DOHH2 (cell line): ENCODE data around the gene CYTH3.

Source experiments
- H3F3A ChIP-seq: fragments of 200-600 bp; sonication (generic), shearing (Covaris generic); 2 replicates; pipeline ENCODE4 v1.6.0; 2016; ENCODE audit warnings: antibody characterized with exemption, mild to moderate bottlenecking; ENCODE audit not compliant: control insufficient read depth, insufficient read depth
- H3K27ac ChIP-seq: fragments of 200-600 bp; sonication (generic); 2 replicates; pipeline ENCODE4 v1.5.1; 2014; ENCODE audit warnings: low read depth, mild to moderate bottlenecking, low read length, moderate library complexity
- H3K27me3 ChIP-seq: fragments of 200-600 bp; sonication (generic); 2 replicates; pipeline ENCODE4 v1.6.1; 2014; ENCODE audit warnings: mild to moderate bottlenecking, low read length, mixed read lengths; ENCODE audit not compliant: control insufficient read depth
- H3K36me3 ChIP-seq: fragments of 200-600 bp; sonication (generic); 2 replicates; pipeline ENCODE4 v1.6.1; 2014; ENCODE audit warnings: mild to moderate bottlenecking, low read length, moderate library complexity, mixed read lengths; ENCODE audit not compliant: control insufficient read depth
- H3K4me1 ChIP-seq: fragments of 200-600 bp; sonication (generic); 2 replicates; pipeline ENCODE4 v1.6.1; 2014; ENCODE audit warnings: mild to moderate bottlenecking, low read length, mixed read lengths; ENCODE audit not compliant: control insufficient read depth
- H3K4me2 ChIP-seq: fragments of 200-600 bp; sonication (generic); 2 replicates; pipeline ENCODE4 v1.6.0; 2014; ENCODE audit warnings: mild to moderate bottlenecking, low read length, moderate library complexity
- H3K4me3 ChIP-seq: fragments of 200-600 bp; sonication (generic); 2 replicates; pipeline ENCODE4 v1.5.1; 2014; ENCODE audit warnings: mild to moderate bottlenecking, low read length, mixed read lengths
- H3K79me2 ChIP-seq: fragments of 200-600 bp; sonication (generic); 2 replicates; pipeline ENCODE4 v1.6.1; 2014; ENCODE audit warnings: mild to moderate bottlenecking, low read length, mixed read lengths; ENCODE audit not compliant: control insufficient read depth
- H3K9me2 ChIP-seq: fragments of 200-600 bp; sonication (generic); replicated peaks from 2 replicates; pipeline ENCODE4 v1.6.1; 2014; ENCODE audit warnings: mild to moderate bottlenecking, low read length, mixed read lengths; ENCODE audit not compliant: control insufficient read depth
- H3K9me3 ChIP-seq: fragments of 200-600 bp; sonication (generic); 2 replicates; pipeline ENCODE4 v1.6.1; 2014; ENCODE audit warnings: antibody characterized with exemption, low read length, mixed read lengths; ENCODE audit not compliant: control insufficient read depth, insufficient read depth
- H4K20me1 ChIP-seq: fragments of 200-600 bp; sonication (generic); 2 replicates; pipeline ENCODE4 v1.6.0; 2014; ENCODE audit warnings: low read depth, mild to moderate bottlenecking, antibody characterized with exemption, low read length, moderate library complexity; ENCODE audit not compliant: control insufficient read depth, insufficient read depth
- CTCF ChIP-seq: fragments of 200-600 bp; sonication (generic); IDR thresholded peaks from one replicate; pipeline ENCODE4 v1.5.1; 2014; ENCODE audit warnings: antibody characterized with exemption, mild to moderate bottlenecking, low read depth, low read length; ENCODE audit not compliant: poor library complexity, severe bottlenecking
- EZH2phosphoT487 ChIP-seq: fragments of 200-600 bp; sonication (generic); IDR thresholded peaks from 2 replicates; pipeline ENCODE4 v1.6.1; 2017; ENCODE audit warnings: borderline replicate concordance, mild to moderate bottlenecking, antibody characterized with exemption, low read length, moderate library complexity, mixed read lengths

The CYTH3 gene

GRCh38 chr7:6165075-6165474 is 107.3 kb downstream of the CYTH3 start:
- Histone ChIP-seq H4K20me1 (peaks cover 24% of the 10 kb centered on the region), H3K27me3 (peaks cover 5% of the 10 kb centered on the region; the same call in 1 of the 2 replicates), H3F3A (peaks cover 15% of the 10 kb centered on the region), H3K4me2 (no peak overlapping the region), H3K9me2 (no peaks in the 10 kb centered on the region), H3K4me1 (peaks cover 17% of the 10 kb centered on the region), H3K36me3 (peaks cover 19% of the 10 kb centered on the region), H3K79me2 (no peaks in the 10 kb centered on the region), H3K9me3 (no peaks in the 10 kb centered on the region), H3K27ac (no peak overlapping the region), H3K4me3 (no peak overlapping the region)
- TF ChIP-seq EZH2phosphoT487: no peak
- no peak for TF ChIP-seq CTCF

GRCh38 chr7:6164491-6164890 is 107.9 kb downstream of the CYTH3 start:
- TF ChIP-seq EZH2phosphoT487 (no peak), CTCF (no peak)
- Histone ChIP-seq H3F3A (peaks cover 15% of the 10 kb centered on the region), H3K4me2 (no peak overlapping the region), H3K79me2 (no peaks in the 10 kb centered on the region), H3K4me1 (peaks cover 17% of the 10 kb centered on the region), H3K4me3 (no peak overlapping the region), H3K27me3 (peaks cover under 1% of the 10 kb centered on the region; the same call in 1 of the 2 replicates), H3K36me3 (peaks cover 24% of the 10 kb centered on the region), H4K20me1 (peaks cover 24% of the 10 kb centered on the region), H3K27ac (no peak overlapping the region), H3K9me2 (no peaks in the 10 kb centered on the region), H3K9me3 (no peaks in the 10 kb centered on the region)

- Histone ChIP-seq H3K9me3 (no peaks in the 10 kb centered on the region), H3K4me2 (no peak overlapping the region), H3K27me3 (no peaks in the 10 kb centered on the region), H3K36me3 (peaks cover 29% of the 10 kb centered on the region), H3K79me2 (no peaks in the 10 kb centered on the region), H3K27ac (no peak overlapping the region), H3K4me1 (peaks cover 17% of the 10 kb centered on the region), H3K4me3 (no peak overlapping the region), H3F3A (peaks cover 15% of the 10 kb centered on the region), H4K20me1 (peaks cover 24% of the 10 kb centered on the region), H3K9me2 (no peaks in the 10 kb centered on the region)
- TF ChIP-seq CTCF (no peak), EZH2phosphoT487 (no peak)
Measured at GRCh38 chr7:6164010-6164409, 108.4 kb downstream of the CYTH3 start.

GRCh38 chr7:6163402-6163801 is 109.0 kb downstream of the CYTH3 start:
- peaks cover 17% of the 10 kb centered on the region for H3K4me1 ChIP-seq

More at GRCh38 chr7:6163402-6163801, 109.0 kb downstream of the CYTH3 start:
- Histone ChIP-seq H3K27ac (no peak overlapping the region), H3K79me2 (no peaks in the 10 kb centered on the region), H4K20me1 (peaks cover 24% of the 10 kb centered on the region), H3K4me2 (no peak overlapping the region), H3K36me3 (peaks cover 32% of the 10 kb centered on the region), H3F3A (peaks cover 15% of the 10 kb centered on the region), H3K27me3 (no peaks in the 10 kb centered on the region), H3K9me2 (no peaks in the 10 kb centered on the region), H3K4me3 (no peak overlapping the region), H3K9me3 (no peaks in the 10 kb centered on the region)
- TF ChIP-seq EZH2phosphoT487: no peak
- TF ChIP-seq CTCF: no peak
